ENCODE results near the gene KLRC4.
"Not testable (repeated sequence)": the region's sequence is repeated elsewhere in the genome, so short reads cannot be mapped to it uniquely, and the experiment has no call there.

The KLRC4 gene

GRCh38 chr12:10397296-10397695, 12.3 kb downstream of the KLRC4 start:
- DNase-seq (ENCODE audit: low read depth): no peak

DNA sequence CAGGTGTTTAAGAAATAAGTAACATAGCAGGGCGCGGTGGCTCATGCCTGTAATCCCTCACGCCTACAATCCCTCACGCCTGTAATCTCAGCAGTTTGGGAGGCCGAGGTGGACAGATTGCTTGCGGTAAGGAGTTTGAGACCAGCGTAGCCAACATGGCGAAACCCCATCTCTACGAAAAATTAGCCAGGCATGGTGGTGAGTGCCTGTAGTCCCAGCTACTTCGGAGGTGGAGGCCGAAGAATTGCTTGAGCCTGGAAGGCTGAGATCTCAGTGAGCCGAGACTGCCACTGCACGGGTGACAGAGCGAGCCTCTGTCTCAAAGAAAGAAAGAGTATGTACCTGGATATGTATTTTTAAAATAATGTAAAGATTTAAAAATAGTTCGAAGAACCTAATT, 13.4 kb downstream of the KLRC4 start:
- not testable (repeated sequence) for DNase-seq (ENCODE audit: low read depth)

DNA sequence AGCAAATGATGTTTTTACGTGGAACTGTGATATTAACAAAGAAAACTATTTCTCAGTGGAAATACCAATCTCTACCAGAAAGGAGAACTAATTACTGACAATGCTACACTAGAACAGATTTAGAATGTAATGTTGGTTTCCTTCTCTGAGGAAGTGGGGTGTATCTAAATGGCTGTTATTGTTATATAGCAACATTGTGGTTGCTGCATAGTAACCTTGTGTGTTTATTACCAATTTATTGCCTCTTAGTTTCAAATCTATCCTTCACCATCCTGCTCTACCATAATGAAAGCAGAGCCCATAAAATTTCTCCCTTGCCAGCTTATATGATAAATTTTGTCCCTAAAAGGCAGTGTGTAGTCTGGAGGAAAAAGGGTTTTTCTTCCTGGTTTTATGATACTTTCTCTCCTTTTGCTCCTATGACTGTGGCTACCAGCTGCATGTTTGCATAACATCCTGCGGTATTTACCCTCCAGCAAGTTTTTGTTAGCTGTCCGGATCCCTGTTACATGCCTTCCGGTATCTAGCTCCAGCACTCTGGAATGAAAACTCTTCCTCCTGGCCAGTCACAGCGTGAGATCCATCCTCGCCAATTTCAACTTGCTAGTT, 14.1 kb downstream of the KLRC4 start:
- no peak for DNase-seq (ENCODE audit: low read depth)

GRCh38 chr12:10394531-10395152, 14.9 kb downstream of the KLRC4 start:
- not testable (repeated sequence) for DNase-seq (ENCODE audit: low read depth)

- DNase-seq (ENCODE audit: low read depth): no peak
Observed at GRCh38 chr12:10393291-10393690, 16.3 kb downstream of the KLRC4 start.

GRCh38 chr12:10392394-10392930, 17.1 kb downstream of the KLRC4 start:
- DNase-seq (ENCODE audit: low read depth): no peak

DNA sequence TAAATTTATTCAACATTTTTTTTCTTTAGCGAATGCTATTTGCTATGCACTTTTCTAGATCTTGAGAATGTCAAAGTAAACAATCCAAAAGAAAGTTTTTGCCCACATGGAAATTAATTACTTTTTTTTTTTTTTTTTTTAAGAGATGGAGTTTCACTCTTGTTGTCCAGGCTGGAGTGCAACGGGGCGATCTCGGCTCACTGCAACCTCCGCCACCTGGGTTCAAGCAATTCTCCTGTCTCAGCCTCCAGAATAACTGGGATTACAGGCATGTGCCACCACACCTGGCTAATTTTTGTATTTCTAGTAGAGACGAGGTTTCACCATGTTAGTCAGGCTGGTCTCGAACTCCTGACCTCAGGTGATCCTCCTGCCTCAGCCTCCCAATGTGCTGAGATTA, 18.6 kb downstream of the KLRC4 start:
- DNase-seq (ENCODE audit: low read depth): not testable (repeated sequence)

GRCh38 chr12:10389904-10390303, 19.7 kb downstream of the KLRC4 start, which contains the start of gene KLRK1:
KLRK1 (minus strand) TSS chr12:10390041; CDS start chr12:10388810, 1,231 bp downstream.
- no peak for DNase-seq (ENCODE audit: low read depth)

GRCh38 chr12:10388624-10389413, 20.7 kb downstream of the KLRC4 start:
- no peak for DNase-seq (ENCODE audit: low read depth)

DNA sequence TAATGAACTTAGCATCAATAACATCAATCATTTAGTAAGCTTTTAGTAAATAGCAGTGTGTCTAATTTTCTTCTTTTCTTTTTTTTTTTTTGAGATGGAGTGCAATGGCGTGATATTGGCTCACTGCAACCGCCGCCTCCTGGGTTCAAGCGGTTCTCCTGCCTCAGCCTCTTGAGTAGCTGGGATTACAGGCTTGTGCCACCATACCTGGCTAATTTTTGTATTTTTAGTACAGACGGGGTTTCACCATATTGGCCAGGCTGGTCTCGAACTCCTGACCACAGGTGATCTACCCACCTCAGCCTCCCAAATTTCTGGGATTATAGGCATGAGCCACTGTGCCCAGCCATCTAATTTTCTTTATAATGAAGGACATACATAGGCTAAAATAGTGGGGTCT, 22.1 kb downstream of the KLRC4 start:
- DNase-seq (ENCODE audit: low read depth): not testable (repeated sequence)

DNA sequence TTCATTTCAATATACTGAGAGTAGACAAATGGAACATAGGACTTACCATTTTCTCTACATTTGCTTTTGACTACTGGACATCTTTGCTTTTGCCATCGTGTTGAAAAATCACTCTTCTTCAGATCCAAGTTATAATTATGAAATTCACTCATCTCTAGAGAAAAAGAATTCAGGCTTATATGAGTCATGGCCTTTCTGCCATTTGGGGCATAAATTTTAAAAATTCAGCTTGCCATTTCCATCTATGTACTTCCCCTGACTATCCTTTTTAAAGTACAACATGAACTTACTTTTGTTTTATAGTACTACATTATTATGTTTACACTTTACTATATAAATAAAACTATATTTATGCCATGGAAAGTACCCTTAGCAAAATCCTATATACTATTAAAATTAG, 22.7 kb downstream of the KLRC4 start:
- DNase-seq (ENCODE audit: low read depth): no peak

DNA sequence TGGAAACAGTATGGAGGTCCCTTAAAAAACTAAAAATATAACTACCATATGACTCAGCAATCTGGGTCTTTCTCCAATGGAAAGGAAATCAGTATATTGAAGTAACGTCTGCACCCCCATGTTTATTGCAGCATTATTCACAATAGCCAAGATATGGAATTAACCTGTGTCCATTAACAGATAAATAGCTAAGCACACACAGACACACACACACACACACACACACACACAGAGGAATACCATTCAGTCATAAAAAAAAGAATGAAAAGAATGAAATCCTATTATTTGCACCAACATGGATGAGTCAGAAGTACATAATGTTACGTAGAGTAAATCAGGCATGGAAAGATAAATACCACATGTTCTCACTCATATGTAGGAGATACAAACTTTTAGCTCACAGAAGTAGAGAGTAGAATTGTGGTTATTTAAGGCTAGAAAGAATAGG, 24.4 kb downstream of the KLRC4 start:
- no peak for DNase-seq (ENCODE audit: low read depth)

GRCh38 chr12:10384191-10384590, 25.4 kb downstream of the KLRC4 start:
- DNase-seq (ENCODE audit: low read depth): no peak

- DNase-seq (ENCODE audit: low read depth): no peak
Observed at GRCh38 chr12:10381928-10382628, 27.5 kb downstream of the KLRC4 start.

GRCh38 chr12:10378737-10379136, 30.8 kb downstream of the KLRC4 start:
- DNase-seq (ENCODE audit: low read depth): not testable (repeated sequence)

DNA sequence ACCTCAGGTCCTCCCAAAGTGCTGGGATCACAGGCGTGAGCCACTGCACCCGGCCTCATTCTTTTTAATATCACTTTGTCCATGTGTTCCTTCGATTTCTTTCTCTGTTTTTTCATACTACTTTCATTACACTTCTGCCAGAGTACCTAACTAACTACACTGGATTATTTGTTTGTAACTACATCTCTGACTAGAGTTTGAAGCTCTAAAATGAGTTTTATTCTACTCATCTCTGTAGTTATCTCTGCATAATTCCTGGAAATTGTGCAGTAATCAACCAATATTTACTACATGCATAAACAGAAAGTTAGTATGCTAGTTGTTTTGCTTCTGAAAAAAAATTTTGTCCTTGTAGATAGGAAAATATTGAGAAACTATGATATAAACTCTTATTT, 34.9 kb downstream of the KLRC4 start:
- DNase-seq (ENCODE audit: low read depth): no peak

DNA sequence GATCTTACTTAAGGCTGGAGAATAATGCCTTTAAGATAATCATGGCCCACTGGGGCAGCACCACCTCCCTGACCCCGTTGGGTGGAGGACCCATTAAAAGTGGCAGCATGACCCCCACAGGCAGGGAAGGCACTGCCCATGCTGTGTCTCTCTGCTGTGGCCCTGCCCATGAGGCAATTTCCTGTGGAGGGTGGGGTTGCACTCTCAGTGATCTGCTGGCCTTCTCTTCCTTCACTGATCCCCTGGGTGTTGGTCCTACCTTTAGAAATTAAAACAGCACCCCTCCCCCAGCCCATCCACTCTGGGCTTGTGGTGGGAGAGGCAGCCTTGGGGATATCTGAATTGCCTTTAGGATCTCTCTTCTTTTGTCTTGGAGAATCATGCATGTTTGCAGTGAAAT, 37.0 kb downstream of the KLRC4 start:
- no peak for DNase-seq (ENCODE audit: low read depth)

- DNase-seq (ENCODE audit: low read depth): not testable (repeated sequence)
Observed at GRCh38 chr12:10371893-10372535, 37.5 kb downstream of the KLRC4 start.

DNA sequence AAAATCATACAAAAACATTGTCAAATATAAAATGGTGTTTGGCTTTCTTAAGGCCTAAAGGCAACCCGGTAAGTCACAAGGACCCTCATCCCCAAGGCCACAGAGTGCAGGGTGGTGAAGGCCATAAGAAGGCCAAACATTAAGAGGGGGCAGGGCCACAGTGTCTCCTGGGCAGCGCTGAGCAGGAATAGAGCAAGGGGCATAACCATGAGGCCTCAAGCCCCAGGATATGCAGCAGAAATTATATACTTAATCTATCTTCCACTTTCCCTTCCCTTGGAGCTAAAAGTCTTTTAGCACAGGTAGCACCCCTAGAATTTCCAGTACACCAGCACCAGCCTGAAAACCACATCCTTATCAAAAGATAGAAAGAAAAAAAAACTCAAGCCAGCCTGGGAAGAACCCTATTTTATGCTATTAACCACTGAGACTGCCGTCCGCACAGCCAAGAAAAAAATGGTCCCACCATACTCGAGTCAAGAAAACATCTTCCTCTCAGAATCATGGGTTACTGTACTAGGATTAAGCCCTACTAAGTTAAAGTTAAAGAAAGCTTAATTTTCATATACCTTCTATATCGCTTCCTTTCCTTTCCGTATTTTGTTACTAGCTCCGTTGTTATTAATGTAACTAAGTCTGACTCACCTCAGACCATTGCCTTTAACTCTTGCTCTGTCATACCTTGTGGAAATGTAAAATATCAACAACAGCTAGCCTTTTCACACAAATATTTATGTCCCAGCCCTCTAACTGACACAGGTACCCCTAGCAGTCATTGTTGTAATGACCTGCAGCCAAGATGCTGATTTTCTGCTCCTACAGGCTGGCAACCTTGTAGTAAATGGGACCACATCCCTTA, 39.8 kb downstream of the KLRC4 start:
- no peak for DNase-seq (ENCODE audit: low read depth)

All from stimulated activated CD8-positive, alpha-beta memory T cell treated with anti-CD3 and anti-CD28 coated beads, Interleukin-7, amount 100 ng/mL, for 24 hours (primary cell).